Nephron (organoid): ENCODE data around the gene KCNG1.
"Not testable (repeated sequence)": the region's sequence is repeated elsewhere in the genome, so short reads cannot be mapped to it uniquely, and the experiment has no call there.

Source experiments
- H3K27ac Mint-ChIP-seq, 3 experiments: 2 replicates each; pipeline ENCODE4 v1.8.0; 2020; ENCODE audit warnings: mixed read lengths in 3 of 3, mild to moderate bottlenecking in 2 of 3, moderate library complexity in 1 of 3
- H3K27me3 Mint-ChIP-seq: 2 replicates; pipeline ENCODE4 v1.8.0; 2021; ENCODE audit warnings: low read depth, mild to moderate bottlenecking, moderate library complexity, mixed read lengths
- H3K36me3 Mint-ChIP-seq: 2 replicates; pipeline ENCODE4 v1.8.0; 2020; ENCODE audit warnings: low read depth, mixed read lengths
- H3K4me1 Mint-ChIP-seq: 2 replicates; pipeline ENCODE4 v1.8.0; 2020; ENCODE audit warnings: mixed read lengths
- H3K4me3 Mint-ChIP-seq, 3 experiments: 2 replicates each; pipeline ENCODE4 v1.8.0; 2020; ENCODE audit warnings: mild to moderate bottlenecking in 3 of 3, mixed read lengths in 3 of 3, moderate library complexity in 2 of 3
- H3K9me3 Mint-ChIP-seq: 2 replicates; pipeline ENCODE4 v1.8.0; 2020; ENCODE audit warnings: mixed read lengths
- CTCF ChIP-seq, 3 experiments: fragments of 200-600 bp; sonication (generic); IDR thresholded peaks; one replicate each; pipeline ENCODE4 v1.5.0; 2021; ENCODE audit warnings: antibody characterized with exemption in 3 of 3; ENCODE audit not compliant: unreplicated experiment in 3 of 3

The KCNG1 gene

GRCh38 chr20:50983321-50983720, 39.6 kb downstream of the KCNG1 start:
- H3K9me3 Mint-ChIP-seq, result no peaks in the 10 kb centered on the region
- H3K27ac Mint-ChIP-seq, result no peak overlapping the region
- no peak overlapping the region for H3K4me3 Mint-ChIP-seq
- TF ChIP-seq CTCF (IDR thresholded peaks at IDR 0.05; ENCODE audit: unreplicated experiment in 3 of 3), result no peak
- no peaks in the 10 kb centered on the region for H3K36me3 Mint-ChIP-seq
- H3K27me3 Mint-ChIP-seq, result peaks cover 46% of the 10 kb centered on the region
- peaks cover 4% of the 10 kb centered on the region for H3K4me1 Mint-ChIP-seq

- Mint-ChIP-seq H3K4me1 (peaks cover 4% of the 10 kb centered on the region), H3K9me3 (no peaks in the 10 kb centered on the region), H3K27ac (no peak overlapping the region), H3K4me3 (no peak overlapping the region), H3K36me3 (no peaks in the 10 kb centered on the region), H3K27me3 (peaks cover 47% of the 10 kb centered on the region)
- TF ChIP-seq CTCF (IDR thresholded peaks at IDR 0.05; ENCODE audit: unreplicated experiment in 3 of 3), result no peak
Measured at GRCh38 chr20:50982363-50982762, 40.5 kb downstream of the KCNG1 start.

- H3K4me1 Mint-ChIP-seq, result peaks cover 4% of the 10 kb centered on the region
- no peaks in the 10 kb centered on the region for H3K9me3 Mint-ChIP-seq
- no peak overlapping the region for H3K4me3 Mint-ChIP-seq
- no peak overlapping the region for H3K27ac Mint-ChIP-seq
- H3K36me3 Mint-ChIP-seq, result no peaks in the 10 kb centered on the region
- peak in 1 of 3 experiments; percentile 4 for TF ChIP-seq CTCF (IDR thresholded peaks at IDR 0.05; ENCODE audit: unreplicated experiment in 3 of 3)
- peaks cover 47% of the 10 kb centered on the region for H3K27me3 Mint-ChIP-seq
Measured at GRCh38 chr20:50981714-50982048, 41.2 kb downstream of the KCNG1 start.

GRCh38 chr20:50980851-50981713, 41.8 kb downstream of the KCNG1 start:
- H3K4me3 Mint-ChIP-seq, result no peak overlapping the region
- no peaks in the 10 kb centered on the region for H3K36me3 Mint-ChIP-seq
- TF ChIP-seq CTCF (IDR thresholded peaks at IDR 0.05; ENCODE audit: unreplicated experiment in 3 of 3), result peak; percentile 77 to 90 (median 81)
- H3K4me1 Mint-ChIP-seq, result peaks cover 4% of the 10 kb centered on the region
- H3K27ac Mint-ChIP-seq, result no peak overlapping the region
- H3K27me3 Mint-ChIP-seq, result peaks cover 45% of the 10 kb centered on the region
- no peaks in the 10 kb centered on the region for H3K9me3 Mint-ChIP-seq

GRCh38 chr20:50980071-50980681, 42.7 kb downstream of the KCNG1 start:
- no peak overlapping the region for H3K4me3 Mint-ChIP-seq
- H3K9me3 Mint-ChIP-seq, result peaks cover 2% of the 10 kb centered on the region
- no peaks in the 10 kb centered on the region for H3K36me3 Mint-ChIP-seq
- no peak for TF ChIP-seq CTCF (IDR thresholded peaks at IDR 0.05; ENCODE audit: unreplicated experiment in 3 of 3)
- no peak overlapping the region for H3K27ac Mint-ChIP-seq
- H3K4me1 Mint-ChIP-seq, result peaks cover 4% of the 10 kb centered on the region
- H3K27me3 Mint-ChIP-seq, result peaks cover 45% of the 10 kb centered on the region

GRCh38 chr20:50978533-50978932, 44.4 kb downstream of the KCNG1 start:
- not testable (repeated sequence) for H3K4me1 Mint-ChIP-seq, H3K27ac Mint-ChIP-seq, H3K36me3 Mint-ChIP-seq, H3K9me3 Mint-ChIP-seq, H3K4me3 Mint-ChIP-seq
- H3K27me3 Mint-ChIP-seq, result peaks cover 40% of the 10 kb centered on the region
